C4-2B (cell line): ENCODE results near the gene PDE9A.

Experiments used
- CTCF ChIP-seq: fragments of 450-650 bp; conservative IDR thresholded peaks from 2 replicates; pipeline ENCODE4 v1.5.1; 2017; ENCODE audit warnings: mild to moderate bottlenecking
- ZFX ChIP-seq: fragments of 450-650 bp; IDR thresholded peaks from 2 replicates; pipeline ENCODE4 v1.6.1; 2017

- TF ChIP-seq CTCF (no peak), ZFX (no peak)
These were observed 32.6 kb downstream of the PDE9A start for GRCh38 chr21:42685954-42686500.
